PFSK-1 (cell line): ENCODE results near the gene MMP2.

Source experiments
- FOXP2 ChIP-seq: optimal IDR thresholded peaks from 2 replicates; pipeline ENCODE3; 2011; ENCODE audit warnings: borderline replicate concordance, control low read depth, inconsistent platforms; ENCODE audit not compliant: insufficient read depth; ENCODE audit errors: extremely low read length, extremely low read depth
- POLR2AphosphoS5 ChIP-seq: IDR thresholded peaks from 2 replicates; pipeline ENCODE4 v1.6.1; 2012; ENCODE audit warnings: low read depth, mild to moderate bottlenecking, control low read depth, low read length, moderate library complexity
- SIN3A ChIP-seq: IDR thresholded peaks from 2 replicates; pipeline ENCODE4 v1.6.1; 2012; ENCODE audit warnings: mild to moderate bottlenecking, low read length, moderate library complexity, borderline replicate concordance; ENCODE audit not compliant: insufficient read depth
- TAF1 ChIP-seq: IDR thresholded peaks from 2 replicates; pipeline ENCODE4 v1.6.1; 2012; ENCODE audit warnings: low read length, control low read depth, borderline replicate concordance; ENCODE audit not compliant: insufficient read depth
- TF ChIP-seq, protein P1 (sequence below), 2 experiments: IDR thresholded peaks; 2 replicates each; pipeline versions ENCODE4 v1.6.1 to v1.8.0; 2011 to 2012; ENCODE audit warnings: low read depth in 2 of 2, low read length in 2 of 2, control low read depth in 1 of 2, inconsistent platforms in 1 of 2, mild to moderate bottlenecking in 1 of 2, moderate library complexity in 1 of 2; ENCODE audit not compliant: insufficient read depth in 1 of 2

The MMP2 gene

DNA sequence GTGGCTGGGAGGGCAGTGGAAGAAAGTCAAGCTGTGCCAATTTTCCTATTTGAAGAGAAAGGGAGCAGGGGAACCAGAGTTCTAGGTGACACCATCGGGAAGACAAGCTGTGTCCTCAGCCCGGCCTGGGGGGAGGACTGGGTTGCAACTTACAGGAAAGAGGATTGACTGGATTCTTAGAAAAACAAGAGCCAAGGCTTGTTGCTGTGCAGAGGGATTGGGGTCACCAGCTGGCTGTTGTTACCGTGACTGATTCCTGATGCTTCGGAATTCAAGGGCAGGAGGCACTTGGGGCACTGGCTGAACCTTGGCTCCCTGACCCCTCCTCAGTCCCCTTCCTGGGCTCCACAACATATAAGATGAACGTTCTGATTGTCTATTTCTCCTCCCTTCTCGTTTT is 16.8 kb upstream of the MMP2 start:
- no peak for TF ChIP-seq SIN3A
- no peak for TF ChIP-seq POLR2AphosphoS5
- TF ChIP-seq, protein P1, sequence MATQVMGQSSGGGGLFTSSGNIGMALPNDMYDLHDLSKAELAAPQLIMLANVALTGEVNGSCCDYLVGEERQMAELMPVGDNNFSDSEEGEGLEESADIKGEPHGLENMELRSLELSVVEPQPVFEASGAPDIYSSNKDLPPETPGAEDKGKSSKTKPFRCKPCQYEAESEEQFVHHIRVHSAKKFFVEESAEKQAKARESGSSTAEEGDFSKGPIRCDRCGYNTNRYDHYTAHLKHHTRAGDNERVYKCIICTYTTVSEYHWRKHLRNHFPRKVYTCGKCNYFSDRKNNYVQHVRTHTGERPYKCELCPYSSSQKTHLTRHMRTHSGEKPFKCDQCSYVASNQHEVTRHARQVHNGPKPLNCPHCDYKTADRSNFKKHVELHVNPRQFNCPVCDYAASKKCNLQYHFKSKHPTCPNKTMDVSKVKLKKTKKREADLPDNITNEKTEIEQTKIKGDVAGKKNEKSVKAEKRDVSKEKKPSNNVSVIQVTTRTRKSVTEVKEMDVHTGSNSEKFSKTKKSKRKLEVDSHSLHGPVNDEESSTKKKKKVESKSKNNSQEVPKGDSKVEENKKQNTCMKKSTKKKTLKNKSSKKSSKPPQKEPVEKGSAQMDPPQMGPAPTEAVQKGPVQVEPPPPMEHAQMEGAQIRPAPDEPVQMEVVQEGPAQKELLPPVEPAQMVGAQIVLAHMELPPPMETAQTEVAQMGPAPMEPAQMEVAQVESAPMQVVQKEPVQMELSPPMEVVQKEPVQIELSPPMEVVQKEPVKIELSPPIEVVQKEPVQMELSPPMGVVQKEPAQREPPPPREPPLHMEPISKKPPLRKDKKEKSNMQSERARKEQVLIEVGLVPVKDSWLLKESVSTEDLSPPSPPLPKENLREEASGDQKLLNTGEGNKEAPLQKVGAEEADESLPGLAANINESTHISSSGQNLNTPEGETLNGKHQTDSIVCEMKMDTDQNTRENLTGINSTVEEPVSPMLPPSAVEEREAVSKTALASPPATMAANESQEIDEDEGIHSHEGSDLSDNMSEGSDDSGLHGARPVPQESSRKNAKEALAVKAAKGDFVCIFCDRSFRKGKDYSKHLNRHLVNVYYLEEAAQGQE (IDR thresholded peaks at IDR 0.05; ENCODE audit: insufficient read depth in 1 of 2, low read depth in 2 of 2, low read length in 2 of 2): no peak
- TF ChIP-seq TAF1: no peak
- no peak for TF ChIP-seq FOXP2

GRCh38 chr16:55464375-55464774 is 14.6 kb upstream of the MMP2 start:
- TF ChIP-seq SIN3A: no peak
- TF ChIP-seq, protein P1 (IDR thresholded peaks at IDR 0.05; ENCODE audit: insufficient read depth in 1 of 2, low read depth in 2 of 2, low read length in 2 of 2): no peak
- TF ChIP-seq FOXP2: no peak
- no peak for TF ChIP-seq TAF1
- no peak for TF ChIP-seq POLR2AphosphoS5

GRCh38 chr16:55465077-55465896 is 13.7 kb upstream of the MMP2 start:
- TF ChIP-seq FOXP2: no peak
- TF ChIP-seq, protein P1 (IDR thresholded peaks at IDR 0.05; ENCODE audit: insufficient read depth in 1 of 2, low read depth in 2 of 2, low read length in 2 of 2): no peak
- no peak for TF ChIP-seq TAF1
- no peak for TF ChIP-seq SIN3A
- TF ChIP-seq POLR2AphosphoS5: no peak

- TF ChIP-seq, protein P1 (IDR thresholded peaks at IDR 0.05; ENCODE audit: insufficient read depth in 1 of 2, low read depth in 2 of 2, low read length in 2 of 2): no peak
- TF ChIP-seq TAF1 (no peak), FOXP2 (no peak), SIN3A (no peak)
Measured at GRCh38 chr16:55466209-55466608, 12.8 kb upstream of the MMP2 start.

- TF ChIP-seq POLR2AphosphoS5 (no peak), FOXP2 (no peak), SIN3A (no peak), TAF1 (no peak)
- TF ChIP-seq, protein P1 (IDR thresholded peaks at IDR 0.05; ENCODE audit: insufficient read depth in 1 of 2, low read depth in 2 of 2, low read length in 2 of 2): no peak
Measured at GRCh38 chr16:55467898-55468297, 11.1 kb upstream of the MMP2 start.
